Loucy (cell line): Measurements from ENCODE around the gene AMZ1.

ENCODE experiments used
- H2AFZ ChIP-seq: fragments of 200-600 bp; sonication (generic); 2 replicates; pipeline ENCODE4 v1.6.0; 2016; ENCODE audit warnings: antibody characterized with exemption, mild to moderate bottlenecking, low read length, moderate library complexity
- H3F3A ChIP-seq: fragments of 200-600 bp; 2 replicates; pipeline ENCODE4 v1.6.0; 2016; ENCODE audit warnings: antibody characterized with exemption, low read depth, mild to moderate bottlenecking
- H3K27me3 ChIP-seq: fragments of 200-600 bp; sonication (generic); 2 replicates; pipeline ENCODE4 v1.6.1; 2014; ENCODE audit warnings: low read length, mild to moderate bottlenecking; ENCODE audit not compliant: insufficient read depth, poor library complexity, severe bottlenecking
- H3K36me3 ChIP-seq: fragments of 200-600 bp; sonication (generic); 2 replicates; pipeline ENCODE4 v1.6.1; 2016; ENCODE audit warnings: low read length; ENCODE audit not compliant: insufficient read depth
- H3K4me1 ChIP-seq: fragments of 200-600 bp; sonication (generic); 2 replicates; pipeline ENCODE4 v1.5.1; 2014; ENCODE audit warnings: low read length, mild to moderate bottlenecking; ENCODE audit not compliant: insufficient read depth, poor library complexity, severe bottlenecking
- H3K4me2 ChIP-seq: fragments of 200-600 bp; sonication (generic); 2 replicates; pipeline ENCODE4 v1.6.0; 2014; ENCODE audit warnings: antibody characterized with exemption, low read length, low read depth, mild to moderate bottlenecking; ENCODE audit not compliant: poor library complexity, severe bottlenecking
- H3K4me3 ChIP-seq: fragments of 200-600 bp; sonication (generic); 2 replicates; pipeline ENCODE4 v1.5.1; 2014; ENCODE audit warnings: low read length, mild to moderate bottlenecking, mixed read lengths; ENCODE audit not compliant: poor library complexity, severe bottlenecking
- H3K79me2 ChIP-seq: fragments of 200-600 bp; sonication (generic); 2 replicates; pipeline ENCODE4 v1.6.1; 2014; ENCODE audit warnings: low read length; ENCODE audit not compliant: insufficient read depth
- H3K9ac ChIP-seq: fragments of 200-600 bp; sonication (generic); 2 replicates; pipeline ENCODE4 v1.6.0; 2014; ENCODE audit warnings: mild to moderate bottlenecking, low read depth, low read length, moderate library complexity; ENCODE audit not compliant: poor library complexity, severe bottlenecking
- H3K9me2 ChIP-seq: fragments of 200-600 bp; sonication (generic); replicated peaks from 2 replicates; pipeline ENCODE4 v1.6.1; 2016; ENCODE audit warnings: low read depth, low read length, mixed read lengths
- H3K9me3 ChIP-seq: fragments of 200-600 bp; sonication (generic); 2 replicates; pipeline ENCODE4 v1.6.1; 2014; ENCODE audit warnings: mild to moderate bottlenecking, antibody characterized with exemption, low read length, low read depth; ENCODE audit not compliant: insufficient read depth
- H4K20me1 ChIP-seq: fragments of 200-600 bp; sonication (generic); 2 replicates; pipeline ENCODE4 v1.6.0; 2014; ENCODE audit warnings: antibody characterized with exemption, low read length, mild to moderate bottlenecking; ENCODE audit not compliant: insufficient read depth, poor library complexity, severe bottlenecking
- CTCF ChIP-seq: fragments of 200-600 bp; sonication (generic); conservative IDR thresholded peaks from 2 replicates; pipeline ENCODE4 v1.5.1; 2014; ENCODE audit warnings: mild to moderate bottlenecking, antibody characterized with exemption, low read length
- EZH2phosphoT487 ChIP-seq: fragments of 200-600 bp; IDR thresholded peaks from 2 replicates; pipeline ENCODE4 v1.6.1; 2018; ENCODE audit warnings: antibody characterized with exemption, mild to moderate bottlenecking, moderate library complexity, borderline replicate concordance

Gene AMZ1

GRCh38 chr7:2688409-2689342 is 674 bp downstream of the AMZ1 start:
- H3K9ac ChIP-seq: no peak overlapping the region
- TF ChIP-seq CTCF (no peak), EZH2phosphoT487 (no peak)
- H3K4me3 ChIP-seq: no peak overlapping the region
- no peaks in the 10 kb centered on the region for H3K9me2 ChIP-seq
- no peaks in the 10 kb centered on the region for H3K27me3 ChIP-seq
- peaks cover 23% of the 10 kb centered on the region for H3K4me1 ChIP-seq
- H2AFZ ChIP-seq: no peak overlapping the region
- H3K79me2 ChIP-seq: no peaks in the 10 kb centered on the region
- H4K20me1 ChIP-seq: no peaks in the 10 kb centered on the region
- no peaks in the 10 kb centered on the region for H3K36me3 ChIP-seq
- no peaks in the 10 kb centered on the region for H3K9me3 ChIP-seq
- no peak overlapping the region for H3K4me2 ChIP-seq
- no peaks in the 10 kb centered on the region for H3F3A ChIP-seq

GRCh38 chr7:2689343-2689847 is 1.4 kb downstream of the AMZ1 start:
- H4K20me1 ChIP-seq: no peaks in the 10 kb centered on the region
- H3K4me3 ChIP-seq: no peak overlapping the region
- peaks cover 26% of the 10 kb centered on the region for H3K4me1 ChIP-seq
- H3K9ac ChIP-seq: no peak overlapping the region
- no peaks in the 10 kb centered on the region for H3K27me3 ChIP-seq
- no peaks in the 10 kb centered on the region for H3K9me2 ChIP-seq
- no peaks in the 10 kb centered on the region for H3K79me2 ChIP-seq
- no peaks in the 10 kb centered on the region for H3K36me3 ChIP-seq
- H3K4me2 ChIP-seq: peak overlapping the region; percentile 49
- H3F3A ChIP-seq: no peaks in the 10 kb centered on the region
- no peaks in the 10 kb centered on the region for H3K9me3 ChIP-seq
- H2AFZ ChIP-seq: no peak overlapping the region
- TF ChIP-seq EZH2phosphoT487: no peak
- no peak for TF ChIP-seq CTCF

GRCh38 chr7:2689951-2690705 is 2.1 kb downstream of the AMZ1 start:
- Histone ChIP-seq H3K4me1 (peaks cover 26% of the 10 kb centered on the region), H3K27me3 (no peaks in the 10 kb centered on the region), H3K79me2 (no peaks in the 10 kb centered on the region), H3K36me3 (no peaks in the 10 kb centered on the region), H3K9me2 (no peaks in the 10 kb centered on the region), H3K9me3 (no peaks in the 10 kb centered on the region), H2AFZ (no peak overlapping the region), H3K4me3 (no peak overlapping the region), H4K20me1 (no peaks in the 10 kb centered on the region), H3F3A (no peaks in the 10 kb centered on the region), H3K9ac (peak overlapping the region; percentile 4), H3K4me2 (peak overlapping the region; percentile 49)
- TF ChIP-seq EZH2phosphoT487: no peak
- no peak for TF ChIP-seq CTCF
